ENCODE data around the gene KRTAP27-1.

The KRTAP27-1 gene

DNA sequence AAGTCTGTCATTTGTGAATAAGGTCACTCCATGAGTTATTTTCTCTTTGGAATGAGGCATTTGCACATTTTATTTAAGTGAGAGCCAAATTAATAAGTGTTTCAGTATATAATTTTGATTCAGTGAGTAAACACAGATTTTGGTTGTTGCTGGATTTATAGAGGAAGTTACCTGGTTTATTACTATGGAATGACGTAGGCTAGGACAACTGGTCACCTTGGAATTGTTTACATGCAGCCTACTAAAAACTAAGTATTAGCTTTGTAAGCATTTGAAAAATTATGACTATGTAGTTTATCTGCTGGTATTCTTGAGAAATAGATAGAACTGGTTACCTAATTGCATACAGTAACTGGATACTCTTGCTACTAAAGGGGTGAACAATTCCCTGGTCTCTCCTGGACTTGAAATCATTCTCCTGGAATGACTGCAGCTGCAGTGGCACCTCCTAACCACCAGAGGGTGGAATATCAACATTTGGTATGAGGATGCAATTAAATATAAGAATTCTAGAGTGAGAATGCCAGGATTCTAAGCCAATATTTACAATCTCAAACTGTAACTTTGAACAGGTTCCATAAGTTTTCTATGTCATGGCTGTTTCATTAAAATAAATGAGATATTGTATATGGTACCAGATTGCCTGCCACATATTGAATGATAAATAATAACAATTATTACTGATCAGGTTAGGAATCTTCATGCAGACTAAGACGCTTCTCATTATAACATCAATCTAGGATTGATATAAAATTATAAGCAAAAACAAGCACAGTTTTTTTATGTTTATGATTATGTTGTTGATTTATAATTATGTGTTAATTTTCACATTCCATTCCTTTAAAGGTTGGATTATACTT is 3.5 kb upstream of the KRTAP27-1 start:
- Histone ChIP-seq H3K4me1 (ENCODE audit: insufficient read depth, poor library complexity, severe bottlenecking) (peaks cover 4% of the 10 kb centered on the region), H3K9me3 (ENCODE audit: severe bottlenecking) (no peaks in the 10 kb centered on the region), H3K27ac (ENCODE audit: poor library complexity, severe bottlenecking) (no peak overlapping the region), H3K27me3 (ENCODE audit: insufficient read depth, poor library complexity, severe bottlenecking) (no peaks in the 10 kb centered on the region), H3K36me3 (ENCODE audit: low read depth) (no peaks in the 10 kb centered on the region), H3K4me3 (ENCODE audit: severe bottlenecking) (no peak overlapping the region)
- ATAC-seq (ENCODE audit: low read depth) = peak; percentile 69
- TF ChIP-seq, protein P1, sequence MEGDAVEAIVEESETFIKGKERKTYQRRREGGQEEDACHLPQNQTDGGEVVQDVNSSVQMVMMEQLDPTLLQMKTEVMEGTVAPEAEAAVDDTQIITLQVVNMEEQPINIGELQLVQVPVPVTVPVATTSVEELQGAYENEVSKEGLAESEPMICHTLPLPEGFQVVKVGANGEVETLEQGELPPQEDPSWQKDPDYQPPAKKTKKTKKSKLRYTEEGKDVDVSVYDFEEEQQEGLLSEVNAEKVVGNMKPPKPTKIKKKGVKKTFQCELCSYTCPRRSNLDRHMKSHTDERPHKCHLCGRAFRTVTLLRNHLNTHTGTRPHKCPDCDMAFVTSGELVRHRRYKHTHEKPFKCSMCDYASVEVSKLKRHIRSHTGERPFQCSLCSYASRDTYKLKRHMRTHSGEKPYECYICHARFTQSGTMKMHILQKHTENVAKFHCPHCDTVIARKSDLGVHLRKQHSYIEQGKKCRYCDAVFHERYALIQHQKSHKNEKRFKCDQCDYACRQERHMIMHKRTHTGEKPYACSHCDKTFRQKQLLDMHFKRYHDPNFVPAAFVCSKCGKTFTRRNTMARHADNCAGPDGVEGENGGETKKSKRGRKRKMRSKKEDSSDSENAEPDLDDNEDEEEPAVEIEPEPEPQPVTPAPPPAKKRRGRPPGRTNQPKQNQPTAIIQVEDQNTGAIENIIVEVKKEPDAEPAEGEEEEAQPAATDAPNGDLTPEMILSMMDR (IDR thresholded peaks at IDR 0.05; ENCODE audit: poor library complexity, severe bottlenecking) = peak; percentile 83
- DNase-seq (ENCODE audit: low spot score) = no peak

DNA sequence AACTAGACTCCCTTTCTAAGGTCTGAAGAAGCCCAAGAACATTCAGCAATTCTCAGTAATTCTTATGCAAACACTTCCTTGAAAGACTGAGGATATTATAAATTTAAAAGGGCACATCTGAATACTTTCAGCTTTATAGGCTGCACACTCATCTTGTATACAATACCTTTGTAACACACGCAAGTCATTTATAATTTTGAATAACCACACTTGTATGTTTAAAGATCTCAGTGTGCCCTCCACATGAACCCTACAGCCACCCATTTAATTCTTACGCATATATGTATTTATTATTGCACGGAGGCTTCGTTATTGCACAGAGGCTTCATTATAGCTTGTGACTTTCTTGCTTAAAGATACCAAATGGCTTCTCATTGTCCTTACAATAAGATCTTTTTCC is 1.2 kb upstream of the KRTAP27-1 start:
- Histone ChIP-seq H3K27ac (ENCODE audit: poor library complexity, severe bottlenecking) (no peak overlapping the region), H3K27me3 (ENCODE audit: insufficient read depth, poor library complexity, severe bottlenecking) (no peaks in the 10 kb centered on the region), H3K4me1 (ENCODE audit: insufficient read depth, poor library complexity, severe bottlenecking) (peaks cover 4% of the 10 kb centered on the region), H3K9me3 (ENCODE audit: severe bottlenecking) (no peaks in the 10 kb centered on the region), H3K4me3 (ENCODE audit: severe bottlenecking) (no peak overlapping the region), H3K36me3 (ENCODE audit: low read depth) (no peaks in the 10 kb centered on the region)
- ATAC-seq (ENCODE audit: low read depth) = no peak
- DNase-seq (ENCODE audit: low spot score) = no peak
- TF ChIP-seq, protein P1 (IDR thresholded peaks at IDR 0.05; ENCODE audit: poor library complexity, severe bottlenecking) = no peak

GRCh38 chr21:30337772-30338171 is 278 bp upstream of the KRTAP27-1 start:
- no peaks in the 10 kb centered on the region for H3K36me3 ChIP-seq (ENCODE audit: low read depth)
- H3K4me1 ChIP-seq (ENCODE audit: insufficient read depth, poor library complexity, severe bottlenecking) = peaks cover 4% of the 10 kb centered on the region
- H3K4me3 ChIP-seq (ENCODE audit: severe bottlenecking) = no peak overlapping the region
- no peaks in the 10 kb centered on the region for H3K27me3 ChIP-seq (ENCODE audit: insufficient read depth, poor library complexity, severe bottlenecking)
- no peak for ATAC-seq (ENCODE audit: low read depth)
- no peaks in the 10 kb centered on the region for H3K9me3 ChIP-seq (ENCODE audit: severe bottlenecking)
- no peak for DNase-seq (ENCODE audit: low spot score)
- TF ChIP-seq, protein P1 (IDR thresholded peaks at IDR 0.05; ENCODE audit: poor library complexity, severe bottlenecking) = no peak
- H3K27ac ChIP-seq (ENCODE audit: poor library complexity, severe bottlenecking) = no peak overlapping the region

- Histone ChIP-seq H3K27ac (ENCODE audit: poor library complexity, severe bottlenecking) (no peak overlapping the region), H3K27me3 (ENCODE audit: insufficient read depth, poor library complexity, severe bottlenecking) (no peaks in the 10 kb centered on the region), H3K4me1 (ENCODE audit: insufficient read depth, poor library complexity, severe bottlenecking) (peaks cover 4% of the 10 kb centered on the region), H3K36me3 (ENCODE audit: low read depth) (no peaks in the 10 kb centered on the region), H3K9me3 (ENCODE audit: severe bottlenecking) (no peaks in the 10 kb centered on the region), H3K4me3 (ENCODE audit: severe bottlenecking) (no peak overlapping the region)
- DNase-seq (ENCODE audit: low spot score) = no peak
- ATAC-seq (ENCODE audit: low read depth) = peak; percentile 38; the same call in 1 of the 3 replicates
- TF ChIP-seq, protein P1 (IDR thresholded peaks at IDR 0.05; ENCODE audit: poor library complexity, severe bottlenecking) = no peak
These were observed 898 bp downstream of the KRTAP27-1 start for GRCh38 chr21:30336596-30336995.

GRCh38 chr21:30333736-30334135 is 3.8 kb downstream of the KRTAP27-1 start:
- H3K27ac ChIP-seq (ENCODE audit: poor library complexity, severe bottlenecking) = no peak overlapping the region
- DNase-seq (ENCODE audit: low spot score) (no peak), ATAC-seq (ENCODE audit: low read depth) (no peak)
- no peaks in the 10 kb centered on the region for H3K27me3 ChIP-seq (ENCODE audit: insufficient read depth, poor library complexity, severe bottlenecking)
- peaks cover 7% of the 10 kb centered on the region for H3K4me1 ChIP-seq (ENCODE audit: insufficient read depth, poor library complexity, severe bottlenecking)
- TF ChIP-seq, protein P1 (IDR thresholded peaks at IDR 0.05; ENCODE audit: poor library complexity, severe bottlenecking) = no peak
- H3K4me3 ChIP-seq (ENCODE audit: severe bottlenecking) = no peak overlapping the region
- no peaks in the 10 kb centered on the region for H3K9me3 ChIP-seq (ENCODE audit: severe bottlenecking)
- no peaks in the 10 kb centered on the region for H3K36me3 ChIP-seq (ENCODE audit: low read depth)

Measured in RWPE2 (cell line).